IgD-negative memory B cell (primary cell): ENCODE data around the gene EMID1. TPM values are rescaled to one million over a fixed set of nuclear protein-coding genes. Genes with fewer than 3 reads are reported as not detected.
A peak's percentile ranks its signal among the peaks of the same experiment; 100 is the strongest.

Experiments used
- H3K27ac Mint-ChIP-seq, 3 donors: one replicate each; pipeline ENCODE4 v1.8.0; 2020 to 2022; ENCODE audit warnings: mild to moderate bottlenecking in 3 of 3, mixed read lengths in 3 of 3, moderate library complexity in 1 of 3
- H3K27me3 Mint-ChIP-seq: one replicate; pipeline ENCODE4 v1.8.0; 2021; ENCODE audit warnings: mixed read lengths
- H3K36me3 Mint-ChIP-seq: one replicate; pipeline ENCODE4 v1.8.0; 2020; ENCODE audit warnings: mild to moderate bottlenecking, mixed read lengths
- H3K4me1 Mint-ChIP-seq, 3 donors: one replicate each; pipeline ENCODE4 v1.8.0; 2020 to 2022; ENCODE audit warnings: mixed read lengths in 3 of 3, mild to moderate bottlenecking in 1 of 3
- H3K4me3 Mint-ChIP-seq, 4 donors: one replicate each; pipeline ENCODE4 v1.8.0; 2020 to 2022; ENCODE audit warnings: mild to moderate bottlenecking in 4 of 4, mixed read lengths in 4 of 4, moderate library complexity in 3 of 4
- H3K9me3 Mint-ChIP-seq, 3 donors: one replicate each; pipeline ENCODE4 v1.8.0; 2020 to 2021; ENCODE audit warnings: mixed read lengths in 3 of 3, mild to moderate bottlenecking in 1 of 3
- polyA plus RNA-seq: library from polyadenylated mRNA; unstranded; fragments of 300-500 nt; fragmentation: Illumina TruSeq; gene quantifications from one replicate; pipeline ENCODE4 v1.2.3, GENCODE V29; 2021

The EMID1 gene
- polyA plus RNA-seq, 1 donor from 2014 or later = not detected

GRCh38 chr22:29184849-29185490, 20.7 kb upstream of the EMID1 start:
- peaks cover 30% of the 10 kb centered on the region for H3K27me3 Mint-ChIP-seq
- H3K27ac Mint-ChIP-seq = no peak overlapping the region
- peaks cover 0 to 1% (median 0%) of the 10 kb centered on the region in 3 donors for H3K4me1 Mint-ChIP-seq

DNA sequence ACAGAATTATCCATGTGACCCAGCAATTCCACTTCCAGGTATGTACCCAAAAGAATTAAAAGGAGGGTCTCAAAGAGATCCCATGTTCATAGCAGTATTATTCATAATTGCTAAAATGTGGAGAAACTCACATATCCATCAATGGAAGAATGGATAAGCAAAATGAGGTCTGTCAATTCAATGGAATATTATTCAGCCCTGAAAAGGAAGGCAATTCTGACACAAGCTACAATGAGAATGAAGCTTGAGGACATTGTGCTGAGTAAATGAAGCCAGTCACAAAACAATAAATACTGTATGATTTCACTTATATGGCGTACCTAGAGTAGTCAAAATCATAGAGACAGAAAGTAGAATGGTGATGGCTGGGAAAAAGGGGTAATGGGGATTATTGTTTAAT, 19.4 kb upstream of the EMID1 start:
- Mint-ChIP-seq H3K27ac (no peak overlapping the region), H3K27me3 (peaks cover 22% of the 10 kb centered on the region), H3K4me1 (peaks cover 0 to 1% (median 0%) of the 10 kb centered on the region in 3 donors), H3K4me3 (no peak overlapping the region), H3K9me3 (peaks cover 0 to 4% (median 2%) of the 10 kb centered on the region in 3 donors), H3K36me3 (no peaks in the 10 kb centered on the region)

More at GRCh38 chr22:29184849-29185490, 20.7 kb upstream of the EMID1 start:
- H3K36me3 Mint-ChIP-seq = no peaks in the 10 kb centered on the region
- no peak overlapping the region for H3K4me3 Mint-ChIP-seq
- peaks cover 2 to 4% (median 3%) of the 10 kb centered on the region in 3 donors for H3K9me3 Mint-ChIP-seq

GRCh38 chr22:29187831-29188230, 17.9 kb upstream of the EMID1 start:
- H3K27me3 Mint-ChIP-seq = peaks cover 21% of the 10 kb centered on the region
- no peak overlapping the region for H3K4me3 Mint-ChIP-seq
- H3K4me1 Mint-ChIP-seq = peaks cover 0 to 1% (median 0%) of the 10 kb centered on the region in 3 donors
- H3K36me3 Mint-ChIP-seq = no peaks in the 10 kb centered on the region
- H3K27ac Mint-ChIP-seq = no peak overlapping the region
- H3K9me3 Mint-ChIP-seq = peaks cover 0 to 4% (median 2%) of the 10 kb centered on the region in 3 donors

DNA sequence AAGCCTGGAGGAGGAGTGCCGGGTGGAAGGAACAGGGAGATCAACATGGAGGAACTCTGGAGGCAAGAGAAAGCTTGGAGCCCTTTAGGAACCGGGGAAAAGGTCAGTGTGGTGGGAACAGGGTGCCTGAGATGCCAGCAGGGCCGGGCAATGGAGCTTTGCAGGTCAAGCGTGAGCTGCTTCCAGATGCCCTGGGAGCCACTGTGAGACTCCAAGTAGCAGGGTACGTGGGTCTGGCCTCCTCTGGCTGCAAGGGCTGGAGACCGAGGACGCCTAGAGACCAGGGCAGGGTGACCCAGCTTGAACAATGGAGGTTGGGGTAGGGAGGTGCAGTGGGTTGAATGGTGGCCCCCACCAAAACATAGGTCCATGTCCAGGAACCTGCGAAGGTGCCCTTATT, 15.6 kb upstream of the EMID1 start:
- H3K36me3 Mint-ChIP-seq = peaks cover 2% of the 10 kb centered on the region
- peaks cover 15% of the 10 kb centered on the region for H3K27me3 Mint-ChIP-seq
- no peak overlapping the region for H3K27ac Mint-ChIP-seq

DNA sequence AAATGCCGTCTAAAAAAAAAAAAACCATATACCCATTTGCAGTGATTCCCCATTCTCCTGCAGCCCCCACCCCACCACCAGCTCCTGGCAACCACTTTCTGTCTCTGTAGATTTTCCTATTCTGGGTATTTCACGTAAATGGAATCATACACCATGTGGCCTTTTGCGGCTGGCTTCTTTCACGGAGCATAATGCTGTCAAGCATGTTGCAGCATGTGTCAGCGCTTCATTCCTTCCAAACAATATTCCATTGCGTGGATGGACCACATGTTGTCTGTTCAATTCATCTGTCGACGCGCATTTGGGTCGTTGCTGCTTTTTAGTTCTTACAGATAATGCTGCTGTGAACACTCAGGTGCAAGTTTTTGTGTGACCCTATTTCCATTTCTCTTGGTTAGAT, 14.8 kb upstream of the EMID1 start:
- H3K27ac Mint-ChIP-seq = no peak overlapping the region

More for the DNA sequence above, 15.6 kb upstream of the EMID1 start:
- Mint-ChIP-seq H3K4me1 (peaks cover 0 to 1% (median 0%) of the 10 kb centered on the region in 3 donors), H3K4me3 (peak overlapping the region in 1 of 4 donors; percentile 57), H3K9me3 (peaks cover 2 to 4% (median 2%) of the 10 kb centered on the region in 3 donors)

DNA sequence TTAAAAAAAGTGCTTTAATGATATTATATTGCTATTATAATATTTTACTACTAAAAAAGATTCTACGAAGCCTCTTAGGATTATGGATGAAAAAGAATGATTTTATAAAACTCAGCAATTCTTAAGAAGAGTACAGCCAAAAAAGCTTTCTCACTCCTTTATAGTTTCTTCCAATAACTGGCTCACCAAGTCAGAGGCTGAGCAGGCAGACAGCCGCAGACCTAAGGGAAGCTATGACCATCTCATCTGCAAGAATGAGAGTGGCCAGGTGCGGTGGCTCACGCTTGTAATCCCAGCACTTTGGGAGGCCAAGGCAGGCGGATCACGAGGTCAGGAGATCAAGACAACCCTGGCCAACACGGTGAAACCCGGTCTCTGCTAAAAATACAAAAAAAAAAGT, 12.7 kb upstream of the EMID1 start:
- H3K27ac Mint-ChIP-seq = no peak overlapping the region
- no peaks in the 10 kb centered on the region for H3K4me1 Mint-ChIP-seq
- H3K4me3 Mint-ChIP-seq = no peak overlapping the region
- peaks cover 0 to 2% (median 0%) of the 10 kb centered on the region in 3 donors for H3K9me3 Mint-ChIP-seq
- peaks cover 2% of the 10 kb centered on the region for H3K36me3 Mint-ChIP-seq
- peaks cover 25% of the 10 kb centered on the region for H3K27me3 Mint-ChIP-seq

More for the DNA sequence above, 14.8 kb upstream of the EMID1 start:
- Mint-ChIP-seq H3K36me3 (peaks cover 2% of the 10 kb centered on the region), H3K4me3 (no peak overlapping the region), H3K27me3 (peaks cover 20% of the 10 kb centered on the region), H3K4me1 (peaks cover 0 to 1% (median 0%) of the 10 kb centered on the region in 3 donors), H3K9me3 (peaks cover 2 to 4% (median 2%) of the 10 kb centered on the region in 3 donors)

- Mint-ChIP-seq H3K36me3 (peaks cover 2% of the 10 kb centered on the region), H3K4me1 (no peaks in the 10 kb centered on the region), H3K4me3 (no peak overlapping the region), H3K27ac (no peak overlapping the region), H3K27me3 (peaks cover 24% of the 10 kb centered on the region), H3K9me3 (peaks cover 0 to 2% (median 0%) of the 10 kb centered on the region in 3 donors)
These were observed 11.5 kb upstream of the EMID1 start for GRCh38 chr22:29194184-29194583.

DNA sequence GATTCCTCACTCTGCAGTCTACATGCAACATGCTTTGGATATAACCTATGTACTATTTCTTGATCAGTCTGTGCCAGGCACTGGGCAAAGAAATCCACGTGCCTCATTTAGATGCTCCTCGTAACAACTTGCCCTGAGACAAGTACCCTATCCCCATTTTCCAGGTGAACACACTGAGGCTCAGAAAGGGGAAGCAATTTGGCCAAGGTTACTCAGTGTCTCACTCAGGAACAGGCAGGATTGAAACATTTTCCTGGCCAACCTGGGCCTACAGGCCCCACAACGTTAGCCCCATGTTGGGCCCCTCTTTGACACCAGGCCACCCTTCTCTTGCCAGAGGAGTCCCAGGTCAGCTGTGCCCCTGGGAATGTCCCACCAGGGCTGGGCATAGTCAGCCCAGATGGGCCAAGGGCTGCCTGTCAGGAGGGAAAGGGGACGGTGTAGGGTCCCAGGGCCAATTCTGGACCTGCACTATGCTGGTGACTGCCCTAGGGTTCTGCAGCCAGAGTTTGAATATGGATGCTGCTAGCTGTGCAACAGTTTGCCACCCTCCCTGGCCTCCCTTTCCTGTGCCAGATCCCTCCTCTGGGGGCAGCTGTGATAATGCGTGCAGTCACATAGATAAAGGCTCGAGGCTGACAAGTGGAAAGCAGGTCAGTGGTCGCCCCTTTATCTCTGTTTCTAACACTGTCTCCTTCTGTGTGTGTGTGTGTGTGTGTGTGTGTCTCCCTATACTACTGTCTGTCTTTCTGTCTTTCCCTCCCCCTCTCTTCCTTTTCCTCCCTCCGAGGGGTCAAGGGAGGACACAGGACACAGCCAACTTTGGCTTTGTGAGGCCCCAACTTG, 10.4 kb upstream of the EMID1 start:
- no peaks in the 10 kb centered on the region for H3K4me1 Mint-ChIP-seq
- H3K36me3 Mint-ChIP-seq = peaks cover 2% of the 10 kb centered on the region
- peaks cover 27% of the 10 kb centered on the region for H3K27me3 Mint-ChIP-seq
- no peak overlapping the region for H3K27ac Mint-ChIP-seq
- no peak overlapping the region for H3K4me3 Mint-ChIP-seq
- peaks cover 0 to 2% (median 0%) of the 10 kb centered on the region in 3 donors for H3K9me3 Mint-ChIP-seq

DNA sequence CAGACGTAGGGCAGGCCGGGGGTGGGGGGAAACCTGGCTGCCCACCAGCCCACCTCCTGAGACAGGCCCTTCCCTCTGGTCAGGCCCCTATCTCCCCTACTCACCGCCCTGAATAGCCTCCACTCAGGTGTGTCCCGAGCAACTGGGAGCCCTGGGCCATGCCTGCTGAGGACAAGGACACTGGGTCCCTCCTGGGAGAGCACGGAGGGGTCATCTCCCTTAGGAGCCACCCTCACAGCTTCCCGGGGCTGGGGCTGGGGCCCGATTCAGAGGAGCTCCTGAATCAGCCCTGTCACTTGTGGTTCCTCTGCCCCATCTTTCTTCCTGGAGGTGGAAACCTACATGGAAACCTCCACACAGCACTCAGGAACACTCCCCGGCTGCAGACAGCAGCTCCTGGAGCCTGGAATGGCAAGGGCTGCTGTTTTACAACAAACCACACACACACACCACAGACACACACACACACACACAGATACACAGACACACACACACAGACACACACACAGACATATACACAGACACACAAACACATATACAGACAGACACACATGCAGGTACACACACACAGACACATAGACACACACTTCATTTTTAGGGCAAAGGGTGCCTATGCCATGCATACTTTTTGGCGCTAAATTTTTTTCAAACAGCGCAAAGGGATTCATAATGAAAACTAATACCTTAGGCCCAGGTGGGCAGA, 9.6 kb upstream of the EMID1 start:
- Mint-ChIP-seq H3K27me3 (peaks cover 30% of the 10 kb centered on the region), H3K9me3 (peaks cover 0 to 2% (median 0%) of the 10 kb centered on the region in 3 donors), H3K27ac (no peak overlapping the region)

GRCh38 chr22:29197096-29197495, 8.6 kb upstream of the EMID1 start:
- Mint-ChIP-seq H3K4me1 (peaks cover 0 to 2% (median under 1%) of the 10 kb centered on the region in 3 donors), H3K27me3 (peaks cover 39% of the 10 kb centered on the region), H3K36me3 (peaks cover 2% of the 10 kb centered on the region), H3K4me3 (no peak overlapping the region), H3K9me3 (peaks cover 0 to 2% (median 0%) of the 10 kb centered on the region in 3 donors), H3K27ac (no peak overlapping the region)

More for the DNA sequence above, 9.6 kb upstream of the EMID1 start:
- Mint-ChIP-seq H3K4me1 (no peaks in the 10 kb centered on the region), H3K4me3 (no peak overlapping the region), H3K36me3 (peaks cover 2% of the 10 kb centered on the region)

DNA sequence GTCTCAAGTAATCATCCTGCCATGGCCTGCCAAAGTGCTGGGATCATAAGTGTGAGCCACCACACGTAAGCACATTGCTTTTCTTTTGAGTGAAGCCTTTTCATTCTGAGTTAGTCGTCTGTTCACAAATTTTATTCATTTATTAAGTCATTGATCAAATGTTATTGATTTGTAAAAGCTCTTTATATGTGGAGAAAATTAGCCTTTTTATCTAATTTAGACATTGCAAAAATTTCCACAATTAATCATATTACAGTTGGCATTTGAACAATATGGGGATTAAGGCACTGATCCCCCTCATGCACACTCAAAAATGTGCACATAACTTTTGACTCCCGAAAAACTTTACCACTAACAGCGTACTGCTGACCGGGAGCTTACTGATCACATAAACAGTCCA, 7.5 kb upstream of the EMID1 start:
- H3K9me3 Mint-ChIP-seq = peaks cover 0 to 2% (median 0%) of the 10 kb centered on the region in 3 donors
- peaks cover 5 to 9% (median 6%) of the 10 kb centered on the region in 3 donors for H3K4me1 Mint-ChIP-seq
- H3K27ac Mint-ChIP-seq = no peak overlapping the region
- peaks cover 2% of the 10 kb centered on the region for H3K36me3 Mint-ChIP-seq
- peaks cover 44% of the 10 kb centered on the region for H3K27me3 Mint-ChIP-seq
- H3K4me3 Mint-ChIP-seq = peak overlapping the region in 1 of 4 donors; percentile 54

GRCh38 chr22:29199702-29200400, 5.8 kb upstream of the EMID1 start:
- Mint-ChIP-seq H3K9me3 (peaks cover 0 to 2% (median 0%) of the 10 kb centered on the region in 3 donors), H3K36me3 (peaks cover 2% of the 10 kb centered on the region), H3K27me3 (peaks cover 50% of the 10 kb centered on the region), H3K4me3 (no peak overlapping the region), H3K4me1 (peaks cover 5 to 11% (median 6%) of the 10 kb centered on the region in 3 donors), H3K27ac (no peak overlapping the region)

DNA sequence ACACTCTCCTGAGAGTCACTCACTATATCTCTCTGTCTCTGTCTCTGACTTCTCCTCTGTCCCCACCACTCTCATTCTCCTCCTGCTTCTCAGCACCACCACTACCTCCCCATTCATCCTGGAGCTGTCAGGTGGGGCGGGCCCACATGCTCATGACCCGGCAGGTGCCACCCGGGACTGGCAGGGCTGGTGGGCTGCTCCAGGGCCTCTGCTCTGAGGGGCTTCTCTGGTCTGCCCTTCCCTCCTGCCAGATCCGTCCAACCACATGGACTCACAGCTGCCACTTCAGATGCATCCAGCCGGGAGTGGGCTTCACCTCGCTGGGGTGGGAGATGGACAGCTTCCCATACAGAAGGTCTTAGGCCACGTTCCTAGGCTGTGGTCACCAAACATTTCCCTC, 4.8 kb upstream of the EMID1 start:
- Mint-ChIP-seq H3K36me3 (no peaks in the 10 kb centered on the region), H3K27ac (no peak overlapping the region), H3K4me3 (no peak overlapping the region), H3K4me1 (peaks cover 5 to 12% (median 6%) of the 10 kb centered on the region in 3 donors), H3K27me3 (peaks cover 48% of the 10 kb centered on the region), H3K9me3 (no peaks in the 10 kb centered on the region)

DNA sequence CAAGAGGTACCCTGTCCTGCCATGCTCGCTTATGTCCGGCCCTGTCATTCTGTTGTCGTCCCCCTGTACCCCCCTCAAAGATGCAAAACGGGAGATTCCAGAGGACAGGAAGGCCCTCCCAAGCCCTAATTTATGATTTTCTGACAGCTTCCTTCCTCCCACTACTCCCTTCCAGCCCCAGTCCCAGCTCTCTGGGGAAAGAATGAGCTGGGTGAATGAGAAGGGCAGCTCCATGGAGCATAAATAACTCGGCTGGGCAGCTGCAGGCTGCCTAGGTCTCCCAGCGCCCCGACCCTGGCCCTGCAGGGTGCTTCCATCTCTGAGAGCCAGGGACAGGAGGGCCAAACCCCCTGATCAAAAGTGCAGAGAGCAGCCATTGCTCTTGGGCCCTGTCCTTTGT, 3.9 kb upstream of the EMID1 start:
- Mint-ChIP-seq H3K27me3 (peaks cover 52% of the 10 kb centered on the region), H3K27ac (peak overlapping the region in 1 of 3 donors; percentile 19), H3K4me1 (peaks cover 6 to 12% (median 8%) of the 10 kb centered on the region in 3 donors), H3K4me3 (no peak overlapping the region), H3K9me3 (no peaks in the 10 kb centered on the region), H3K36me3 (no peaks in the 10 kb centered on the region)
